Colonic mucosa (tissue), 4 donors: Measurements from ENCODE around the gene ERFE. TPM values are rescaled to one million over a fixed set of nuclear protein-coding genes. Genes with fewer than 3 reads are reported as not detected.

Source experiments
- DNase-seq: peaks from one replicate; pipeline ENCODE4 v3.0.0-alpha.2; 2020
- H3K27ac ChIP-seq: fragments of 200-600 bp; one replicate; pipeline ENCODE4 v1.8.0; 2021
- H3K27me3 ChIP-seq: fragments of 200-600 bp; one replicate; pipeline ENCODE4 v1.8.0; 2021
- H3K36me3 ChIP-seq: fragments of 200-600 bp; one replicate; pipeline ENCODE4 v1.8.0; 2021
- H3K4me1 ChIP-seq: fragments of 200-600 bp; one replicate; pipeline ENCODE4 v1.8.0; 2021; ENCODE audit warnings: mild to moderate bottlenecking
- H3K4me3 ChIP-seq: fragments of 200-600 bp; one replicate; pipeline ENCODE4 v1.8.0; 2021
- H3K9ac ChIP-seq, 2 donors: one replicate each; pipeline ENCODE4 v1.7.0; 2013; ENCODE audit warnings: control low read depth in 2 of 2, low read depth in 2 of 2, low read length in 2 of 2
- H3K9me3 ChIP-seq: fragments of 200-600 bp; one replicate; pipeline ENCODE4 v1.8.0; 2021
- intact Hi-C: fragments of 100-400 bp; cut with DNase I; formaldehyde crosslinking; loops from one replicate; pipeline ENCODE4 v1.14.1; 2022
- total RNA-seq, 2 donors: library from RNA; stranded (reverse); fragmentation: NEBNext Ultra II Directional in 1 of 2; extraction: Animal tissue kit (Norgen Biotek cat#: 25700) in 1 of 2; gene quantifications; one replicate each; pipeline ENCODE4 v1.2.1, GENCODE V29; 2021
- TF ChIP-seq, protein P1 (sequence below): fragments of 200-600 bp; IDR thresholded peaks from one replicate; pipeline ENCODE4 v1.8.0; 2022; ENCODE audit warnings: antibody characterized with exemption, mild to moderate bottlenecking
- donor health status: healthy.
- donor health status: DM: no; HTN: no; CAD: no.
- donor health status: DM: no; HTN: no; CAD: no.

ERFE gene
- total RNA-seq, 2 donors from 2014 or later, result 0.50 TPM; not detected in 1

DNA sequence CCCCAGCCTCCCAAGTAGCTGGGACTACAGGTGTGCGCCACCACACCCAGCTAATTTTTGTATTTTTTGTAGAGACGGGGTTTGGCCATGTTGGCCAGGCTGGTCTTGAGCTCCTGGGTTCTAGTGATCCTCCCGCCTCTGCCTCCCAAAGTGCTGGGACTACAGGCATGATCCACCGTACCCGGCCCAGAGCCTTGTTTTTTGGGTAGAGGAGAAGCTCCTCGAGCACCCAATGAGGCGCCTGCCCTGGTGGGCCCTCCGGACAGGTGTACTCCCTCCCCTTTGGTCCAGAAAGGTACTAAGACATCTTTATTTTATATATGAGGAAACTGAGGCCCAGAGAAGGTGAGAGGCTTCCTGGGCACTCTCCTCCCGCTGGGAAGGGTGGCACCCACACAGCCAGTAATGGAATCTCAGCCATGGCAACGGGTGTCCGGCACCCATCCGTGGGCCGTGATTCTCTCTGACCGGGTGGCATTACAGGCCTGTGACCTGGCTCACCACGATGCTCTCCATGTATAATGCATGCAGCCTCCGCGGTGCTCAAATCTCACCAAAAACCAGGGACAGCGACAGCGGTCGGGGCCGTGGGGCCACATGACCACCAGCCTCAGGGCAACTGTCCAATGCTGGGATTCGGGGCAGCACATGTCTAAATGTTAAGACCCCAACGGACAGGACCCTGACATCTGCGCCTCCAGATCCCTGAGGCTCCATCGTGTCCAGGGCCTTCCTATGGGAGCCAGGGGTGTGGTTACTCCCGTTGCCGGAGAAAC is 37.1 kb upstream of the ERFE start:
- Histone ChIP-seq H3K9ac (no peak overlapping the region), H3K27me3 (peaks cover 9% of the 10 kb centered on the region), H3K36me3 (no peaks in the 10 kb centered on the region), H3K4me1 (no peaks in the 10 kb centered on the region), H3K9me3 (no peaks in the 10 kb centered on the region), H3K4me3 (no peak overlapping the region), H3K27ac (no peak overlapping the region)
- TF ChIP-seq, protein P1, sequence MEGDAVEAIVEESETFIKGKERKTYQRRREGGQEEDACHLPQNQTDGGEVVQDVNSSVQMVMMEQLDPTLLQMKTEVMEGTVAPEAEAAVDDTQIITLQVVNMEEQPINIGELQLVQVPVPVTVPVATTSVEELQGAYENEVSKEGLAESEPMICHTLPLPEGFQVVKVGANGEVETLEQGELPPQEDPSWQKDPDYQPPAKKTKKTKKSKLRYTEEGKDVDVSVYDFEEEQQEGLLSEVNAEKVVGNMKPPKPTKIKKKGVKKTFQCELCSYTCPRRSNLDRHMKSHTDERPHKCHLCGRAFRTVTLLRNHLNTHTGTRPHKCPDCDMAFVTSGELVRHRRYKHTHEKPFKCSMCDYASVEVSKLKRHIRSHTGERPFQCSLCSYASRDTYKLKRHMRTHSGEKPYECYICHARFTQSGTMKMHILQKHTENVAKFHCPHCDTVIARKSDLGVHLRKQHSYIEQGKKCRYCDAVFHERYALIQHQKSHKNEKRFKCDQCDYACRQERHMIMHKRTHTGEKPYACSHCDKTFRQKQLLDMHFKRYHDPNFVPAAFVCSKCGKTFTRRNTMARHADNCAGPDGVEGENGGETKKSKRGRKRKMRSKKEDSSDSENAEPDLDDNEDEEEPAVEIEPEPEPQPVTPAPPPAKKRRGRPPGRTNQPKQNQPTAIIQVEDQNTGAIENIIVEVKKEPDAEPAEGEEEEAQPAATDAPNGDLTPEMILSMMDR, result no peak
- no peak for DNase-seq
- intact Hi-C loops, result no loop called here

DNA sequence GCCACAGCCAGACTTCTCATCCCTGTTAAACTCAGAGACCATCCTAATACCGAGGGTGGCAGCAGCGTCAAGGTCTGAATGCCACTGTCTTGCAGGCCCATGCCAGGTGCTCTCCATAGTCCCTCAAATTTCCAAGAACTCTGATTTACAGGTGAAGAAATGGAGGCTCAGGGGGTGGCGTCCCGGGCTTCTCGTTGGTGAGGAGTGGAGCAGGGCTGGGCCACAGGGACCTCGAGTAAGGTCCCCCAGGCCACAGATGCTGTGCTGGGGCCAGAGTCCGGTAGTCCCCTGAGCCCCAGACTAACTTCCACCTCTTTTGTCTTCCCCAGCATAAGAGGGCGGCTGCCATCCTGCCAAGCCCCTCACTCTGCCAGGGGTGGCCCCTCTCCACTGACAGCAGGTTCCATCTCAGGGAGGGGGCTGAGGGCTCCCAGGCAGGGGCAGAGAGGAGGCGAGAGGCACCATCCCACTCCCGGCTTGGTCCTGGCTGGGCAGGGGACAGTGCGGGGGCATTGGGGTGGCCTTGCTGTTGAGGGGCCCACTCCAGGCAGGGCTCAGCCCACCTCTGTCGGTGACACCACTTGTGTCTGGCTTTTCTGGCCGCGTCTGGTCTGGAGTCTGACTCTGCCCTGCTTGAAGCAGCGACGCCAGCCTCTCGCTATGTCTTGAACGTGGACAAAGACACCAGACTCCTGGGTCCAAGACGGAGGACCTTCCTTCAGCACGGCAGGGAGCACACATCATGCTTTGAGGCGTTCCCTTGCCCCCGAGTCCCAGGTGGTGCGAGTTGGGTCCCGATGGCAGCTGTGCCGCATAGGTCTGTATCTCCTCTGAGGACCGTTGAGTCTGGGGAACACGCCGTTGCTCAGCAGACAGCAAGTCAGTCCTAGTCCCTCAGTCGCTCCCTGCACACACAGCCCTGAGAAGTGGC is 36.2 kb upstream of the ERFE start:
- intact Hi-C loops, result no loop called here
- no peaks in the 10 kb centered on the region for H3K36me3 ChIP-seq
- TF ChIP-seq, protein P1, result no peak
- no peaks in the 10 kb centered on the region for H3K9me3 ChIP-seq
- DNase-seq, result no peak
- no peak overlapping the region for H3K9ac ChIP-seq
- H3K4me1 ChIP-seq, result no peaks in the 10 kb centered on the region
- peaks cover 9% of the 10 kb centered on the region for H3K27me3 ChIP-seq
- no peak overlapping the region for H3K4me3 ChIP-seq
- H3K27ac ChIP-seq, result no peak overlapping the region

DNA sequence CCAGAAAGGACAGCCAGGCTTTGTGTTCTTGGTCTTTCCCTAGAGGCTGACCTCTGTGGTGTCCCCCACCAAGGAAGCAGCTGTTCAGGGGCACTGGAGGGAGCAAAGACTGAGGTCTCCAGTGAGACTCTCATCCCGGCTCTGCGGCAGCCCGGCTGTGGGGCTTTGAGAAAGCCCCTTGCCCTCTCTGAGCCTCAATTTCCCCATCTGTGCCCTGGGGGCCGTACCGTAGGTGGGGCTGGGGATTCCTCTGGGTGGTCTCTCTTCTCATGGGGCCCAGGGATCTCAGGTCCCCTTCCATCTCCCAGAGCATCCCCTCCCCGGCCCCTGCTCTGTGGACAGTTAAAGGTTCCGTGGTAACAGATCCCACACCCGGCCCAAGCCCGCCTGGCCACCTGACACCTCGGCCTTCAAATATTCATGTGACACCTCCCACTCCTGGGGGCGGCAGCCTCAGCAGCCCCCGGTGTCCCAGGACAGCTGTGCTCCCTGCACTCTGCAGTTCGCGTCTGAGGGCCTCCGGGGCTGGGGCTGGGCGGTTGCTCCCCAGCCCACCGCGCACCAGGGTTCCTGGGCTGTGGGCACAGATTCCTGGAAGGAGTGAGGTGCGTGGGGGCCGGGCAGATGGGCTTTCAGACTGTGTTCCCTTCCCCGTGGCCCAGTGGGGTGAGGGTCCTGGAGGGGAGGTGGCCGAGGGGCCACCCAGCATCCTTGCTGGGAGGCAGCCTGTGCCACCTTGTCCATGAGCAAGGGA is 35.4 kb upstream of the ERFE start:
- Histone ChIP-seq H3K9ac (no peak overlapping the region), H3K9me3 (no peaks in the 10 kb centered on the region), H3K4me3 (no peak overlapping the region), H3K27ac (no peak overlapping the region), H3K27me3 (peaks cover 9% of the 10 kb centered on the region), H3K36me3 (no peaks in the 10 kb centered on the region), H3K4me1 (no peaks in the 10 kb centered on the region)
- DNase-seq, result no peak
- TF ChIP-seq, protein P1, result no peak
- intact Hi-C loops, result no loop called here

DNA sequence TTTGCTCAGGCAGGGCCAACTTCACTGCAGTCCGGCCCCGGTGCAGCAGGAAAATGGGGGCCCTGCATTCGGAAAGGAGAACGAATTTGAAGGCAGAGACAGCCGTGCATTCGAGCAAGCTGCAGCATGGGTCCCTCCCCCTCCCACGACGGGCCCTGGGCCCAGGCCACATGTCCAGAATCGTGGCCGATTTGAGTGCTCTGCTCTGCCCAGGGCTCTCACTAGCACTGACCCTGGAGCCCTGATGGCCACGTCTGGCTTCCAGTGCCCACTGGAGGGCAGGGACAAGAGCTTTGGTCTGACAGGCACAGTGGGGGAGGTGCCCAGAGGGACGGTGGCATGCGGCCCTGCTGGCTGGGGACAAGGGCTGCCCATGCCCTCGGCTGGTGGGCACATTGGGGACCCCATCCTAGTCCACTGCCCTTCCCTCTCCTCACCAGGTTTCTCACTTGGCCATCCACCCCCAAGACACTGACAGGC is 34.7 kb upstream of the ERFE start:
- no peak overlapping the region for H3K27ac ChIP-seq
- H3K4me3 ChIP-seq, result no peak overlapping the region
- intact Hi-C loops, result no loop called here
- TF ChIP-seq, protein P1, result no peak
- no peaks in the 10 kb centered on the region for H3K4me1 ChIP-seq
- no peaks in the 10 kb centered on the region for H3K9me3 ChIP-seq
- H3K36me3 ChIP-seq, result no peaks in the 10 kb centered on the region
- no peak overlapping the region for H3K9ac ChIP-seq
- no peak for DNase-seq
- H3K27me3 ChIP-seq, result peaks cover 9% of the 10 kb centered on the region
